ENCODE results near the gene CALM3. TPM values are rescaled to one million over a fixed set of nuclear protein-coding genes. Genes with fewer than 3 reads are reported as not detected.
"Not testable (repeated sequence)": the region's sequence is repeated elsewhere in the genome, so short reads cannot be mapped to it uniquely, and the experiment has no call there.

CALM3 gene
- total RNA-seq, 1 experiment from 2014 or later = 343 TPM

DNA sequence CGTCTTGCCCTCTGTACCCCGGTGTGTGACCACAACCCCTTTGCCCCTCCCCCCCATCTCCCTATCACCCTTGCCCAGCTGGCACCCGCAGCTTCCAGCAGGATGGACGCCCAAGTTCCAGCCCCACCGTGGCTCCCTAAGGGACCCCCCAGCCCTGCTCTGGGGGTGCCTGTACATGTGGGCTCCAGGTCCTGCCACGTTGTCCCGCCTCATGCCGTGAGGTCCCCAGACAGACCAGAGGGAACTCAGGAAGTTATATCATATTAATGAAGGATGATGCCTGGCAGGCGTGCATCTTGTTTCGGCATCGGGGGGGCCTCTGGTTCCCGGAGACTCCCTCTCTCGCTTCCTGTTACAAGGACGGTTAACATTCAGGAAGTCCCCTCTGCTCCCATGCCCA is 25.3 kb downstream of the CALM3 start:
- Histone ChIP-seq H3K79me2 (ENCODE audit: insufficient read depth, low read length) (no peaks in the 10 kb centered on the region), H4K5ac (ENCODE audit: insufficient read length, low read depth, low read length) (no peak overlapping the region), H2AFZ (ENCODE audit: low read length) (no peak overlapping the region), H2BK15ac (ENCODE audit: low read depth, low read length) (no peak overlapping the region), H2BK20ac (ENCODE audit: low read depth, low read length, poor library complexity, severe bottlenecking) (no peak overlapping the region), H3K14ac (ENCODE audit: insufficient read depth, low read length) (no peak overlapping the region), H3K9ac (ENCODE audit: extremely low read depth, insufficient read length, low read length) (no peak overlapping the region), H3K4me2 (ENCODE audit: insufficient read depth, insufficient read length, low read length) (no peak overlapping the region), H3K27ac (ENCODE audit: insufficient read length, low read depth, low read length) (no peak overlapping the region), H4K91ac (ENCODE audit: insufficient read length, low read depth, low read length) (no peak overlapping the region), H3K4ac (ENCODE audit: low read depth, low read length) (no peak overlapping the region), H3K23ac (ENCODE audit: insufficient read length, low read depth, low read length) (no peak overlapping the region), H2AK5ac (ENCODE audit: insufficient read length, low read length) (no peak overlapping the region), H3K79me1 (ENCODE audit: insufficient read depth, low read depth, low read length, poor library complexity, severe bottlenecking) (no peaks in the 10 kb centered on the region), H3K4me1 (ENCODE audit: insufficient read depth, low read length) (peaks cover 7% of the 10 kb centered on the region; the same call in 1 of the 2 replicates), H3K18ac (ENCODE audit: insufficient read length, low read depth, low read length) (no peak overlapping the region), H4K8ac (replicated peaks; ENCODE audit: insufficient read length, low read depth, low read length) (no peak overlapping the region), H4K20me1 (ENCODE audit: control insufficient read depth, insufficient read depth, insufficient read length) (no peaks in the 10 kb centered on the region), H2BK12ac (ENCODE audit: insufficient read length, low read depth, low read length) (no peak overlapping the region), H3K27me3 (ENCODE audit: insufficient read depth, low read length) (peaks cover 3% of the 10 kb centered on the region; the same call in 1 of the 2 replicates), H3T11ph (ENCODE audit: low read length) (no peak overlapping the region), H2BK120ac (ENCODE audit: low read depth, low read length, poor library complexity, severe bottlenecking) (no peak overlapping the region), H3K23me2 (ENCODE audit: insufficient read length, low read depth, low read length, poor library complexity, severe bottlenecking) (no peaks in the 10 kb centered on the region), H2BK5ac (ENCODE audit: insufficient read length, low read length) (no peak overlapping the region), H3K9me3 (ENCODE audit: control insufficient read depth, low read depth, low read length) (no peaks in the 10 kb centered on the region), H3K56ac (ENCODE audit: insufficient read length, low read depth, low read length) (no peak overlapping the region)
- TF ChIP-seq, protein P1, sequence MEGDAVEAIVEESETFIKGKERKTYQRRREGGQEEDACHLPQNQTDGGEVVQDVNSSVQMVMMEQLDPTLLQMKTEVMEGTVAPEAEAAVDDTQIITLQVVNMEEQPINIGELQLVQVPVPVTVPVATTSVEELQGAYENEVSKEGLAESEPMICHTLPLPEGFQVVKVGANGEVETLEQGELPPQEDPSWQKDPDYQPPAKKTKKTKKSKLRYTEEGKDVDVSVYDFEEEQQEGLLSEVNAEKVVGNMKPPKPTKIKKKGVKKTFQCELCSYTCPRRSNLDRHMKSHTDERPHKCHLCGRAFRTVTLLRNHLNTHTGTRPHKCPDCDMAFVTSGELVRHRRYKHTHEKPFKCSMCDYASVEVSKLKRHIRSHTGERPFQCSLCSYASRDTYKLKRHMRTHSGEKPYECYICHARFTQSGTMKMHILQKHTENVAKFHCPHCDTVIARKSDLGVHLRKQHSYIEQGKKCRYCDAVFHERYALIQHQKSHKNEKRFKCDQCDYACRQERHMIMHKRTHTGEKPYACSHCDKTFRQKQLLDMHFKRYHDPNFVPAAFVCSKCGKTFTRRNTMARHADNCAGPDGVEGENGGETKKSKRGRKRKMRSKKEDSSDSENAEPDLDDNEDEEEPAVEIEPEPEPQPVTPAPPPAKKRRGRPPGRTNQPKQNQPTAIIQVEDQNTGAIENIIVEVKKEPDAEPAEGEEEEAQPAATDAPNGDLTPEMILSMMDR (conservative IDR thresholded peaks at IDR 0.05) = no peak
- Mint-ChIP-seq H3K4me1 (peaks cover 10 to 24% of the 10 kb centered on the region in 2 experiments), H3K27me3 (ENCODE audit: low read depth) (peaks cover 8% of the 10 kb centered on the region), H3K36me3 (ENCODE audit: insufficient read depth in 1 of 3, low read depth in 3 of 3) (no peaks in the 10 kb centered on the region), H3K4me3 (no peak overlapping the region; a peak in 1 of 5 replicates), H3K9me3 (no peaks in the 10 kb centered on the region; a peak in 2 of 5 replicates), H3K27ac (no peak overlapping the region)
- DNase-seq = no peak
- no CpG with 5 or more reads among the region's 14 CpGs for WGBS (ENCODE audit: extremely low coverage, insufficient read length, low lambda C conversion rate)

DNA sequence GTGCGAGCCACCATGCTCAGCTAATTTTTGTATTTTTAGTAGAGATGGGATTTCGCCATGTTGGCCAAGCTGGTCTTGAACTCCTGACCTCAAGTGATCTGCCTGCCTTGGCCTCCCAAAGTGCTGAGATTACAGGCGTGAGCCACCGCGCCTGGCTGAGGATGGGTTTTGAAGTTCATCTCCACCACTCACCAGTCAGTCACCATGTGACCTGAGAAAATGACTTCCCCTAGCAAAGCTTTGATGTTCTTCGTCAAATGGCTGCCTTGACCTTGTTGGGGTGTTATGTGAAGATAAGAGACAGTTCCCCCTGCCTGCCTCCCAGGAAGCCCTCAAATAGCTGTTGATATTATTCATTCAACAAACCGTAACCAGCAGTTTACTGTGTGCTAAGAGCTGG is 27.8 kb downstream of the CALM3 start:
- peaks cover 11% of the 10 kb centered on the region for H3K27me3 ChIP-seq (ENCODE audit: insufficient read depth, low read length)
- H3K4me2 ChIP-seq (ENCODE audit: insufficient read depth, insufficient read length, low read length); H3K36me3 Mint-ChIP-seq (ENCODE audit: insufficient read depth in 1 of 3, low read depth in 3 of 3); H3K14ac ChIP-seq (ENCODE audit: insufficient read depth, low read length); H2BK12ac ChIP-seq (ENCODE audit: insufficient read length, low read depth, low read length); H3K4ac ChIP-seq (ENCODE audit: low read depth, low read length); H2BK15ac ChIP-seq (ENCODE audit: low read depth, low read length); DNase-seq; H3K18ac ChIP-seq (ENCODE audit: insufficient read length, low read depth, low read length); H4K8ac ChIP-seq (replicated peaks; ENCODE audit: insufficient read length, low read depth, low read length); H2BK5ac ChIP-seq (ENCODE audit: insufficient read length, low read length); H3K23me2 ChIP-seq (ENCODE audit: insufficient read length, low read depth, low read length, poor library complexity, severe bottlenecking); H3K9me3 Mint-ChIP-seq; H3T11ph ChIP-seq (ENCODE audit: low read length); H2AK5ac ChIP-seq (ENCODE audit: insufficient read length, low read length); H3K9ac ChIP-seq (ENCODE audit: extremely low read depth, insufficient read length, low read length); H3K4me3 Mint-ChIP-seq; H3K9me3 ChIP-seq (ENCODE audit: control insufficient read depth, low read depth, low read length); H3K56ac ChIP-seq (ENCODE audit: insufficient read length, low read depth, low read length); H3K79me1 ChIP-seq (ENCODE audit: insufficient read depth, low read depth, low read length, poor library complexity, severe bottlenecking); H2AFZ ChIP-seq (ENCODE audit: low read length); H3K79me2 ChIP-seq (ENCODE audit: insufficient read depth, low read length); H3K27ac Mint-ChIP-seq; H4K91ac ChIP-seq (ENCODE audit: insufficient read length, low read depth, low read length); H3K4me1 ChIP-seq (ENCODE audit: insufficient read depth, low read length); H3K27ac ChIP-seq (ENCODE audit: insufficient read length, low read depth, low read length); H2BK120ac ChIP-seq (ENCODE audit: low read depth, low read length, poor library complexity, severe bottlenecking); H4K5ac ChIP-seq (ENCODE audit: insufficient read length, low read depth, low read length); H3K23ac ChIP-seq (ENCODE audit: insufficient read length, low read depth, low read length); H2BK20ac ChIP-seq (ENCODE audit: low read depth, low read length, poor library complexity, severe bottlenecking); H4K20me1 ChIP-seq (ENCODE audit: control insufficient read depth, insufficient read depth, insufficient read length): not testable (repeated sequence)
- no CpG with 5 or more reads among the region's 7 CpGs for WGBS (ENCODE audit: extremely low coverage, insufficient read length, low lambda C conversion rate)
- peaks cover 20 to 31% of the 10 kb centered on the region in 2 experiments for H3K4me1 Mint-ChIP-seq
- peaks cover 33% of the 10 kb centered on the region for H3K27me3 Mint-ChIP-seq (ENCODE audit: low read depth)

Data from H9 (cell line).